GM10248 (cell line): Measurements from ENCODE around the gene SEC14L2.

ENCODE experiments used
- CTCF ChIA-PET: fragments of 300-600 bp; sonication (Branson Sonifier 250); formaldehyde crosslinking; extraction: SDS; loops from one replicate; lab custom pipeline; 2021; ENCODE audit warnings: antibody characterized with exemption; lab: Yijun Ruan, JAX
- POLR2A ChIA-PET: fragments of 350-650 bp; sonication (Branson Sonifier 250); formaldehyde crosslinking; extraction: SDS; loops from one replicate; lab custom pipeline; 2020; ENCODE audit warnings: antibody characterized with exemption; lab: Yijun Ruan, JAX
- DNase-seq: peaks from one replicate; pipeline ENCODE4 v3.0.0; 2012; ENCODE audit errors: extremely low spot score
- CTCF ChIP-seq: IDR thresholded peaks from 2 replicates; pipeline ENCODE4 v1.5.1; 2012; ENCODE audit warnings: mild to moderate bottlenecking, low read depth; ENCODE audit errors: extremely low read depth, missing control alignments, control extremely low read depth

The SEC14L2 gene

GRCh38 chr22:30362651-30363281 lies 34.1 kb upstream of the SEC14L2 start:
- DNase-seq, result no peak
- TF ChIP-seq CTCF, result no peak
- CTCF ChIA-PET, result interaction anchor here (1.7 kb wide), 1 partner anchor 75 kb away, joined by 9 read pairs; no protein-coding TSS in a partner anchor
- POLR2A ChIA-PET, result interaction anchor here (0.6 kb wide), 1 partner anchor 58 kb away, joined by 3 read pairs; no protein-coding TSS in a partner anchor

GRCh38 chr22:30365891-30366290 lies 30.9 kb upstream of the SEC14L2 start:
- POLR2A ChIA-PET, result no interaction called here
- no peak for DNase-seq
- CTCF ChIA-PET, result interaction anchor here (1.7 kb wide), 1 partner anchor 21 kb away, joined by 9 read pairs; the partner anchor contains the start of gene RNF215
- TF ChIP-seq CTCF, result no peak

GRCh38 chr22:30368420-30368819 lies 28.4 kb upstream of the SEC14L2 start:
- no peak for DNase-seq
- POLR2A ChIA-PET, result no interaction called here
- CTCF ChIA-PET, result interaction anchor here (0.7 to 2.9 kb wide), 4 partner anchors 9 to 80 kb away, joined by 3 to 18 read pairs (median 6); partner anchors contain the start of genes CASTOR1 and RNF215
- no peak for TF ChIP-seq CTCF

GRCh38 chr22:30370641-30371230 lies 26.1 kb upstream of the SEC14L2 start:
- ChIA-PET CTCF (interaction anchor here (1.8 to 6.2 kb wide), 2 partner anchors 17 to 83 kb away, joined by 7 to 35 read pairs; partner anchors contain the start of gene RNF215), POLR2A (no interaction called here)
- no peak for DNase-seq
- no peak for TF ChIP-seq CTCF

- POLR2A ChIA-PET, result no interaction called here
- CTCF ChIA-PET, result interaction anchor here (1.8 to 6.2 kb wide), 2 partner anchors 16 to 84 kb away, joined by 7 to 35 read pairs; partner anchors contain the start of gene RNF215
- no peak for DNase-seq
- no peak for TF ChIP-seq CTCF
These were observed 25.5 kb upstream of the SEC14L2 start for GRCh38 chr22:30371321-30371720.

GRCh38 chr22:30371981-30372380 lies 24.8 kb upstream of the SEC14L2 start:
- DNase-seq, result no peak
- CTCF ChIA-PET, result interaction anchor here (1.8 to 6.2 kb wide), 2 partner anchors 16 to 84 kb away, joined by 7 to 35 read pairs; partner anchors contain the start of gene RNF215

More at GRCh38 chr22:30371981-30372380, 24.8 kb upstream of the SEC14L2 start:
- no peak for TF ChIP-seq CTCF
- POLR2A ChIA-PET, result no interaction called here
